Lower leg skin (tissue), 3 donors: ENCODE data around the gene NEO1.

Experiments
- CTCF ChIP-seq, 3 donors: fragments of 450-650 bp; IDR thresholded peaks; one replicate each; pipeline ENCODE4 v1.5.1; 2016; ENCODE audit warnings: antibody characterized with exemption in 3 of 3, mild to moderate bottlenecking in 3 of 3, moderate library complexity in 2 of 3
- POLR2A ChIP-seq, 2 donors: fragments of 450-650 bp; IDR thresholded peaks; one replicate each; pipeline ENCODE4 v1.6.1; 2016 to 2017; ENCODE audit warnings: antibody characterized with exemption in 2 of 2, mild to moderate bottlenecking in 1 of 2, moderate library complexity in 1 of 2

GRCh38 chr15:73200339-73200738 lies 148.1 kb downstream of the NEO1 start:
- TF ChIP-seq CTCF (IDR thresholded peaks at IDR 0.05) (no peak), POLR2A (IDR thresholded peaks at IDR 0.05) (no peak)
